ENCODE measurements around the gene SPZ1.

The SPZ1 gene

DNA sequence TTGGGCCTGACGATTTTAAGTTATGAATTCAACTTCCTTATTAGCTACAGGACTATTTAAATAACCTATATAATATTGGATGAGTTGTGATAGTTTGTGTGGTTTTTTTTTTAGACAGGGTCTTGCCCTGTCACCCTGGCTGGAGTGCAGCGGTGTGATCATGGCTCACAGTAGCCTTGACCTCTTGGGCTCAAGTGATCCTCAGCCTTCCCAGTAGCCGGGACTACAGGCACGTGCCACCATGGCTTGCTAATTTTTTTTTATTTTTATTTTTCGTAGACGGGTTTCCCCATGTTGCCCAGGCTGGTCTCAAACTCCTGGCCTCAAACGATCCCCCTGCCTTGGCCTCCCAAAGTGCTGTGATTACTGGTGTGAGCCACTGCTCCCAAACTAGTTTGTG, 17.6 kb downstream of the SPZ1 start:
- H4K20me1 ChIP-seq (ENCODE audit: insufficient read depth, low read length), result no peaks in the 10 kb centered on the region
- H3K79me2 ChIP-seq (ENCODE audit: low read length), result no peaks in the 10 kb centered on the region
- no peak overlapping the region for H2AFZ ChIP-seq (ENCODE audit: low read length)
- H3K9ac ChIP-seq (ENCODE audit: low read length), result no peak overlapping the region
- H3K9me2 ChIP-seq (replicated peaks; ENCODE audit: insufficient read depth, low read length), result no peaks in the 10 kb centered on the region
- H3K4me1 ChIP-seq (ENCODE audit: low read length), result no peaks in the 10 kb centered on the region
- no peaks in the 10 kb centered on the region for H3K27me3 ChIP-seq (replicated peaks; ENCODE audit: insufficient read depth, low read length)
- H3K36me3 ChIP-seq (replicated peaks; ENCODE audit: insufficient read depth, low read length), result no peaks in the 10 kb centered on the region
- no peaks in the 10 kb centered on the region for H3F3A ChIP-seq (ENCODE audit: insufficient read depth, low read length)
- H3K9me3 ChIP-seq (replicated peaks; ENCODE audit: insufficient read depth, low read length), result no peaks in the 10 kb centered on the region
- H3K4me3 ChIP-seq (ENCODE audit: low read length), result no peak overlapping the region
- no peak overlapping the region for H3K4me2 ChIP-seq (ENCODE audit: low read depth, low read length)
- no peak overlapping the region for H3K27ac ChIP-seq (ENCODE audit: low read length)
- DNase-seq, result no peak
- TF ChIP-seq, protein P1, sequence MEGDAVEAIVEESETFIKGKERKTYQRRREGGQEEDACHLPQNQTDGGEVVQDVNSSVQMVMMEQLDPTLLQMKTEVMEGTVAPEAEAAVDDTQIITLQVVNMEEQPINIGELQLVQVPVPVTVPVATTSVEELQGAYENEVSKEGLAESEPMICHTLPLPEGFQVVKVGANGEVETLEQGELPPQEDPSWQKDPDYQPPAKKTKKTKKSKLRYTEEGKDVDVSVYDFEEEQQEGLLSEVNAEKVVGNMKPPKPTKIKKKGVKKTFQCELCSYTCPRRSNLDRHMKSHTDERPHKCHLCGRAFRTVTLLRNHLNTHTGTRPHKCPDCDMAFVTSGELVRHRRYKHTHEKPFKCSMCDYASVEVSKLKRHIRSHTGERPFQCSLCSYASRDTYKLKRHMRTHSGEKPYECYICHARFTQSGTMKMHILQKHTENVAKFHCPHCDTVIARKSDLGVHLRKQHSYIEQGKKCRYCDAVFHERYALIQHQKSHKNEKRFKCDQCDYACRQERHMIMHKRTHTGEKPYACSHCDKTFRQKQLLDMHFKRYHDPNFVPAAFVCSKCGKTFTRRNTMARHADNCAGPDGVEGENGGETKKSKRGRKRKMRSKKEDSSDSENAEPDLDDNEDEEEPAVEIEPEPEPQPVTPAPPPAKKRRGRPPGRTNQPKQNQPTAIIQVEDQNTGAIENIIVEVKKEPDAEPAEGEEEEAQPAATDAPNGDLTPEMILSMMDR (IDR thresholded peaks at IDR 0.05; ENCODE audit: low read length), result no peak
- TF ChIP-seq EZH2 (optimal IDR thresholded peaks at IDR 0.05; ENCODE audit: low read depth, low read length), result no peak

DNA sequence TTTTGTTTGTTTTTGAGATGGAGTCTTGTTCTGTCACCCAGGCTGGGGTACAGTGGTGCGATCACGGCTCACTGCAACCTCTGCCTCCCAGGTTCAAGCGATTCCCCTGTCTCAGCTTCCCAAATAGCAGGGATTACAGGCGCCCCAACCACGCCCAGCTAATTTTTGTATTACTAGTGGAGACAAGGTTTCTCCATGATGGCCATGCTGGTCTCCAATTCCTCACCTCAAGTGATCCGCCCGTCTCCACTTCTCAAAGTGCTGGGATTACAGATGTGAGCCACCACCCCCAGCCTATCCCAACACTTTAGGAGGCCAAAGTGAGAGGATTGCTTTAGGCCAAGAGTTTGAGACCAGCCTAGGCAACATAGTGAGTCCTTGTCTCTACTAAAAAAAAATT, 19.3 kb downstream of the SPZ1 start:
- Histone ChIP-seq H3K9ac (ENCODE audit: low read length) (no peak overlapping the region), H3K27ac (ENCODE audit: low read length) (no peak overlapping the region), H4K20me1 (ENCODE audit: insufficient read depth, low read length) (no peaks in the 10 kb centered on the region), H3K9me3 (replicated peaks; ENCODE audit: insufficient read depth, low read length) (no peaks in the 10 kb centered on the region), H3K27me3 (replicated peaks; ENCODE audit: insufficient read depth, low read length) (no peaks in the 10 kb centered on the region), H3K79me2 (ENCODE audit: low read length) (no peaks in the 10 kb centered on the region), H3F3A (ENCODE audit: insufficient read depth, low read length) (no peaks in the 10 kb centered on the region), H3K36me3 (replicated peaks; ENCODE audit: insufficient read depth, low read length) (no peaks in the 10 kb centered on the region), H3K9me2 (replicated peaks; ENCODE audit: insufficient read depth, low read length) (no peaks in the 10 kb centered on the region), H3K4me3 (ENCODE audit: low read length) (no peak overlapping the region), H3K4me1 (ENCODE audit: low read length) (no peaks in the 10 kb centered on the region), H3K4me2 (ENCODE audit: low read depth, low read length) (no peak overlapping the region), H2AFZ (ENCODE audit: low read length) (no peak overlapping the region)
- TF ChIP-seq EZH2phosphoT487 (IDR thresholded peaks at IDR 0.05; ENCODE audit: low read length) (no peak), EZH2 (optimal IDR thresholded peaks at IDR 0.05; ENCODE audit: low read depth, low read length) (no peak)
- TF ChIP-seq, protein P1 (IDR thresholded peaks at IDR 0.05; ENCODE audit: low read length), result no peak
- DNase-seq, result no peak

DNA sequence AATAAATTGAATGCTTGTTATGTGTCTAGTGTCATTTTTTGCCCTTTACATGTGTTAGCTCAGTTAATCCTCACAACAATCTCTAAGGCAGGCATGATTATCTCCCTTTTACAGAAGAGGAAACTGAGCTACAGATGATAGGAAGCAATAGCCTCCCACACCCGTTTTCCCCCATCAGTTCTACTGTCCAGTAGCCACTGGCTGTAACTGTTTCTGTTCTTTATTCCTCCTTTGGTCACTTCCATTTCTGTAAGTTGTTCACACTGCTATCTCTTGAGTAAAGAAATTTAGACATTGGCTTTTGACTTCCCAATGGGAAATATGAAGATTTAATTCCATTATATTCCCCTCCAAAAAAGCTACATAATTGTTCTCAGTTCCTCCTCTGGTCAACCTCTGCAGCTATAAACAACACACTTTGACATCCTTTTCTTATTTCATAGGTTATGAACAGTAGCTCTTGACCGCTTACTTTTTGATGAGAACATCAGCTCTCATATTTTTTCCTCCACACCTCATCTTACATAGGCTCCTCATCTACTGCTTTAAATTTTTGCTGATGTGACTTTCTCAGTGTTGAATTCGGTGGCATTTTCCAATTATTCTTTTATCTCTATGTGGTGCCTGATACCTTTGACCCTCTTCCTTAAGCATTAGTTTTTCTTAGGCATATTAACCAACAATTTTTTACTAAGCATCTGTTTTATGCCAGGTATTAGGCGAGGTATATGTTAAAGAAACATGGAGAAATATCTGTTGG, 21.4 kb downstream of the SPZ1 start:
- Histone ChIP-seq H3K27me3 (replicated peaks; ENCODE audit: insufficient read depth, low read length) (no peaks in the 10 kb centered on the region), H3K36me3 (replicated peaks; ENCODE audit: insufficient read depth, low read length) (no peaks in the 10 kb centered on the region), H3K4me2 (ENCODE audit: low read depth, low read length) (no peak overlapping the region), H3K79me2 (ENCODE audit: low read length) (no peaks in the 10 kb centered on the region), H3K27ac (ENCODE audit: low read length) (no peak overlapping the region), H3K9ac (ENCODE audit: low read length) (no peak overlapping the region), H3K9me3 (replicated peaks; ENCODE audit: insufficient read depth, low read length) (no peaks in the 10 kb centered on the region), H4K20me1 (ENCODE audit: insufficient read depth, low read length) (no peaks in the 10 kb centered on the region), H3K4me1 (ENCODE audit: low read length) (no peaks in the 10 kb centered on the region), H3K4me3 (ENCODE audit: low read length) (no peak overlapping the region), H3K9me2 (replicated peaks; ENCODE audit: insufficient read depth, low read length) (no peaks in the 10 kb centered on the region), H2AFZ (ENCODE audit: low read length) (no peak overlapping the region), H3F3A (ENCODE audit: insufficient read depth, low read length) (no peaks in the 10 kb centered on the region)
- no peak for DNase-seq
- TF ChIP-seq EZH2phosphoT487 (IDR thresholded peaks at IDR 0.05; ENCODE audit: low read length) (no peak), EZH2 (optimal IDR thresholded peaks at IDR 0.05; ENCODE audit: low read depth, low read length) (no peak)
- TF ChIP-seq, protein P1 (IDR thresholded peaks at IDR 0.05; ENCODE audit: low read length), result no peak

Data from MM.1S (cell line).